NT2/D1 (cell line): Measurements from ENCODE around the gene SPART.

ENCODE experiments used
- SUZ12 ChIP-seq: IDR thresholded peaks from 2 replicates; pipeline ENCODE4 v1.6.1; 2011; ENCODE audit not compliant: insufficient read length, insufficient read depth; ENCODE audit errors: extremely low read depth
- YY1 ChIP-seq: IDR thresholded peaks from 2 replicates; pipeline ENCODE4 v1.6.1; 2011; ENCODE audit not compliant: insufficient read length, insufficient read depth
- ZNF274 ChIP-seq: IDR thresholded peaks from 2 replicates; pipeline ENCODE4 v1.6.1; 2011; ENCODE audit warnings: mild to moderate bottlenecking, low read depth, low read length

DNA sequence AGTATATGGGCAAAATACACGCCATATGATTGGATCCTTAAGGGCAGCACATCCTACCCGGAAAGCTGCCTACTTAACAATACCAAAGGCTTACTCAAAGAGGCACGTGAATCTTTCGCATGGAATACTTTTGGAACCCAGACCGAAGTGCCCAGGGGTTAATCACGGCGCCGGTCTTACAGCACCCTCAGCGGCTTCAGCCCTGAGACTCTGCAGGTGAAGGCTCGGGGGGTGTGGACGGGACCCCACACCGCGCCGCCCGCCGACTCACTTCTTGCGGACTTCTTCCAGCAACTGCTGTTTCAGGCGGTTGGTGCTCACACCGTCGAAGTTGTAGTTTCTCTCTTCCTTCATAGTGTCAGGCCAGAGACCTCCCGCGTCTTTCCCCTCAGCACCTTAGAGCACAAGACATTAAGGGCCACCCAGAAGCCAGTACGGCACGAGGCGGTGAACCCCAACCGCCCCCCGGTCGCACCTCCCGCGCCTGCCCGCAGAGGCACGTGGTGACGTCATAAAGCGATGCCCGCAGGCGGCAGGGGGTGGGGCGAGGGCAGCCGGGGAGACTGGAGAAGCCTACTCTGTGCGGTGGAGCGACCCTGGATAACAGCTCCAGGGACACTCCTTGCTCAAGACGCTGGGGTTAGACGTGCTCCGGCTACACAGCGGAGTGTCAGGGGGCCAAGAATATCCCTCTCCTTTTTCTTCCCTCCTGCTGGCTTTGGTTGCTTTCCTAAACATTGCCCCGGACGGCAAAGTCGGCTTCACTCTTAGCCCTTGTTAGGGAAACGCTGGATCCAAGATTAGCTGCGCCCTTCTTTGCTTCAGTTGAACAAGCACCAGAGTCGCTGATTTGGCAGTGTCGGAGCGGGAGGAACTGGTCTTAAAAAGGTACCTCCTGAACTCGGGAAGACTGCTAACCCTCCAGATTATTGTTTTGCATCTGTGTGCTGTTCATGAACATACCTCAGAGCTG, 48.5 kb downstream of the SPART start, which contains the start of gene CCDC169:
- TF ChIP-seq YY1: no peak
- TF ChIP-seq SUZ12: no peak
- TF ChIP-seq ZNF274: no peak
